ENCODE data around the gene OLA1. TPM values are rescaled to one million over a fixed set of nuclear protein-coding genes. Genes with fewer than 3 reads are reported as not detected.

The OLA1 gene
- 142 TPM in 2 replicates for total RNA-seq

GRCh38 chr2:174248187-174248997 is at the start of gene OLA1:
TSS of gene OLA1 (minus strand) at chr2:174248532. CDS start at chr2:174246815, 1,717 bp downstream.

Other genes starting within 250 kb of the OLA1 start
- gene SP9, start 86.4 kb upstream of the OLA1 start, total RNA-seq, result not detected in 2 replicates
- gene SCRN3, start 147.2 kb upstream of the OLA1 start, total RNA-seq, result 17.0 and 19.9 TPM in 2 replicates
- 1.4 and 9.2 TPM in 2 replicates for gene GPR155, start 238.5 kb upstream of the OLA1 start, total RNA-seq